Breast epithelium (tissue), 3 donors: Measurements from ENCODE around the gene RIPOR3.

Source experiments
- POLR2A ChIP-seq: fragments of 450-650 bp; IDR thresholded peaks from one replicate; pipeline ENCODE4 v1.6.1; 2016; ENCODE audit warnings: antibody characterized with exemption, mild to moderate bottlenecking, moderate library complexity
- POLR2AphosphoS5 ChIP-seq, 3 donors: sonication (generic); formaldehyde crosslinking; IDR thresholded peaks; one replicate each; pipeline ENCODE4 v1.6.1; 2017; ENCODE audit warnings: antibody characterized with exemption in 3 of 3
- TF ChIP-seq, protein P1 (sequence below), 3 donors: fragments of 450-650 bp; IDR thresholded peaks; one replicate each; pipeline ENCODE4 v1.5.1; 2016 to 2017; ENCODE audit warnings: antibody characterized with exemption in 3 of 3, mild to moderate bottlenecking in 3 of 3, moderate library complexity in 3 of 3

GRCh38 chr20:50715694-50716093 lies 24.4 kb upstream of the RIPOR3 start:
- TF ChIP-seq, protein P1, sequence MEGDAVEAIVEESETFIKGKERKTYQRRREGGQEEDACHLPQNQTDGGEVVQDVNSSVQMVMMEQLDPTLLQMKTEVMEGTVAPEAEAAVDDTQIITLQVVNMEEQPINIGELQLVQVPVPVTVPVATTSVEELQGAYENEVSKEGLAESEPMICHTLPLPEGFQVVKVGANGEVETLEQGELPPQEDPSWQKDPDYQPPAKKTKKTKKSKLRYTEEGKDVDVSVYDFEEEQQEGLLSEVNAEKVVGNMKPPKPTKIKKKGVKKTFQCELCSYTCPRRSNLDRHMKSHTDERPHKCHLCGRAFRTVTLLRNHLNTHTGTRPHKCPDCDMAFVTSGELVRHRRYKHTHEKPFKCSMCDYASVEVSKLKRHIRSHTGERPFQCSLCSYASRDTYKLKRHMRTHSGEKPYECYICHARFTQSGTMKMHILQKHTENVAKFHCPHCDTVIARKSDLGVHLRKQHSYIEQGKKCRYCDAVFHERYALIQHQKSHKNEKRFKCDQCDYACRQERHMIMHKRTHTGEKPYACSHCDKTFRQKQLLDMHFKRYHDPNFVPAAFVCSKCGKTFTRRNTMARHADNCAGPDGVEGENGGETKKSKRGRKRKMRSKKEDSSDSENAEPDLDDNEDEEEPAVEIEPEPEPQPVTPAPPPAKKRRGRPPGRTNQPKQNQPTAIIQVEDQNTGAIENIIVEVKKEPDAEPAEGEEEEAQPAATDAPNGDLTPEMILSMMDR (IDR thresholded peaks at IDR 0.05), result no peak
- TF ChIP-seq POLR2A (no peak), POLR2AphosphoS5 (IDR thresholded peaks at IDR 0.05) (no peak)
